Measurements from ENCODE around the gene MORN1.

DNA sequence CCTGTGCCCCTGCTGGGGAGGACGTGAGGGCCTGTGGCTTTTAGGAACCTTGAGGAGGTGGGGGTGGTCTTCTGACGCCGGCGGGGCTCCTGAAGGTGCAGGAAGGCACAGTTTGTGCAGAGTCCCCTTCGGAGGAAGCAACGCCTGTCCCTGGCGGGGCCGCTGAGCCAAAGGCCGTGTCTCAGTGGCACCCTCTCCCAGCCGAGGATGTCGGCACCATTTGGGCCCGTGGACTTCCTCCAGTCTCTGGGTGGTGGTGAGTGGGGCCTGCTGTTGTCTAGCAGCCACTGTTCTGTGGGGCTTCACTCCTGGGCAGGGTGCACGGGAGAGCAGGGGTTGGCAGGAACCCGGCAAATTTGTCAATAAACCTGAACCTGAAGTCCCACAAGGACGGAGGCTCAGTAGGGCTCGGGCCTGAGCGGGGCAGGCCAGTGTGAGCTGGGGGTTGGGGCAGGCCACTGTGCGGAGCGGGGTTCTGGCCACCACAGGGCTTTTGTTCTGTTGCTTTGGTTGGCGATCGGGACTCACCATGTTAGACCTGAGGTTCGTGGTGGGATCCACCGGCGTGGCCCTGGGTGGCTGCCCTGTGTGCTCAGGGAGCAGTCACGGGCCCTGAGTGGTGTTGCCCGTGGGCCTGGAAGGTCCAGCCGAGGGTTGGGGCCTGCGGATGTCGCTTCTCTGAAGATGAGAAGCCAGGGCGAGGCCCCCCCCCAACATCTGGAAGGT, 98.5 kb downstream of the MORN1 start:
- TF ChIP-seq, protein P1, sequence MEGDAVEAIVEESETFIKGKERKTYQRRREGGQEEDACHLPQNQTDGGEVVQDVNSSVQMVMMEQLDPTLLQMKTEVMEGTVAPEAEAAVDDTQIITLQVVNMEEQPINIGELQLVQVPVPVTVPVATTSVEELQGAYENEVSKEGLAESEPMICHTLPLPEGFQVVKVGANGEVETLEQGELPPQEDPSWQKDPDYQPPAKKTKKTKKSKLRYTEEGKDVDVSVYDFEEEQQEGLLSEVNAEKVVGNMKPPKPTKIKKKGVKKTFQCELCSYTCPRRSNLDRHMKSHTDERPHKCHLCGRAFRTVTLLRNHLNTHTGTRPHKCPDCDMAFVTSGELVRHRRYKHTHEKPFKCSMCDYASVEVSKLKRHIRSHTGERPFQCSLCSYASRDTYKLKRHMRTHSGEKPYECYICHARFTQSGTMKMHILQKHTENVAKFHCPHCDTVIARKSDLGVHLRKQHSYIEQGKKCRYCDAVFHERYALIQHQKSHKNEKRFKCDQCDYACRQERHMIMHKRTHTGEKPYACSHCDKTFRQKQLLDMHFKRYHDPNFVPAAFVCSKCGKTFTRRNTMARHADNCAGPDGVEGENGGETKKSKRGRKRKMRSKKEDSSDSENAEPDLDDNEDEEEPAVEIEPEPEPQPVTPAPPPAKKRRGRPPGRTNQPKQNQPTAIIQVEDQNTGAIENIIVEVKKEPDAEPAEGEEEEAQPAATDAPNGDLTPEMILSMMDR (IDR thresholded peaks at IDR 0.05; ENCODE audit: insufficient read depth, low read length), result no peak
- no peak for TF ChIP-seq GABPA (IDR thresholded peaks at IDR 0.05; ENCODE audit: low read depth)
- TF ChIP-seq POLR2AphosphoS5 (IDR thresholded peaks at IDR 0.05; ENCODE audit: low read depth), result no peak
- no peak for TF ChIP-seq SPI1 (IDR thresholded peaks at IDR 0.05; ENCODE audit: borderline replicate concordance, low read depth)

All from HL-60 (cell line).